Chondrocyte (in vitro differentiated cells): ENCODE results near the gene LRRC15. TPM values are rescaled to one million over a fixed set of nuclear protein-coding genes. Genes with fewer than 3 reads are reported as not detected.

Experiments
- DNase-seq: peaks from one replicate; pipeline ENCODE4 v3.0.0; 2021; ENCODE audit warnings: mixed read lengths, low spot score
- H3K27ac Mint-ChIP-seq: one replicate; pipeline ENCODE4 v1.8.0; 2021; ENCODE audit warnings: mild to moderate bottlenecking, moderate library complexity, mixed read lengths; ENCODE audit not compliant: unreplicated experiment
- H3K27me3 Mint-ChIP-seq: 2 replicates; pipeline ENCODE4 v1.8.0; 2021; ENCODE audit warnings: low read depth, mixed read lengths
- H3K36me3 Mint-ChIP-seq: 2 replicates; pipeline ENCODE4 v1.8.0; 2021; ENCODE audit warnings: low read depth, mixed read lengths
- H3K4me1 Mint-ChIP-seq: 2 replicates; pipeline ENCODE4 v1.8.0; 2021; ENCODE audit warnings: low read depth, mild to moderate bottlenecking, mixed read lengths
- H3K4me3 Mint-ChIP-seq: one replicate; pipeline ENCODE4 v1.8.0; 2021; ENCODE audit warnings: mild to moderate bottlenecking, moderate library complexity, mixed read lengths; ENCODE audit not compliant: unreplicated experiment
- H3K9me3 Mint-ChIP-seq: 2 replicates; pipeline ENCODE4 v1.8.0; 2021; ENCODE audit warnings: low read depth, mixed read lengths
- total RNA-seq: library from RNA; stranded (reverse); gene quantifications from 3 replicates; pipeline ENCODE4 v1.2.1, GENCODE V29; 2021
- TF ChIP-seq, protein P1 (sequence below): fragments of 200-600 bp; sonication (generic); IDR thresholded peaks from 2 replicates; pipeline ENCODE4 v1.5.0; 2021; ENCODE audit warnings: antibody characterized with exemption, mild to moderate bottlenecking, moderate library complexity

The LRRC15 gene
- total RNA-seq, 1 donor from 2014 or later, result 0.22 TPM

- H3K4me1 Mint-ChIP-seq, result peaks cover 11% of the 10 kb centered on the region
- no peaks in the 10 kb centered on the region for H3K36me3 Mint-ChIP-seq
Observed at GRCh38 chr3:194337965-194338753, 31.4 kb downstream of the LRRC15 start.

GRCh38 chr3:194336601-194337355, 32.8 kb downstream of the LRRC15 start:
- DNase-seq, result no peak
- Mint-ChIP-seq H3K27ac (no peak overlapping the region), H3K9me3 (no peaks in the 10 kb centered on the region), H3K4me3 (no peak overlapping the region), H3K36me3 (no peaks in the 10 kb centered on the region), H3K27me3 (peaks cover 22% of the 10 kb centered on the region), H3K4me1 (peaks cover 17% of the 10 kb centered on the region)
- TF ChIP-seq, protein P1, sequence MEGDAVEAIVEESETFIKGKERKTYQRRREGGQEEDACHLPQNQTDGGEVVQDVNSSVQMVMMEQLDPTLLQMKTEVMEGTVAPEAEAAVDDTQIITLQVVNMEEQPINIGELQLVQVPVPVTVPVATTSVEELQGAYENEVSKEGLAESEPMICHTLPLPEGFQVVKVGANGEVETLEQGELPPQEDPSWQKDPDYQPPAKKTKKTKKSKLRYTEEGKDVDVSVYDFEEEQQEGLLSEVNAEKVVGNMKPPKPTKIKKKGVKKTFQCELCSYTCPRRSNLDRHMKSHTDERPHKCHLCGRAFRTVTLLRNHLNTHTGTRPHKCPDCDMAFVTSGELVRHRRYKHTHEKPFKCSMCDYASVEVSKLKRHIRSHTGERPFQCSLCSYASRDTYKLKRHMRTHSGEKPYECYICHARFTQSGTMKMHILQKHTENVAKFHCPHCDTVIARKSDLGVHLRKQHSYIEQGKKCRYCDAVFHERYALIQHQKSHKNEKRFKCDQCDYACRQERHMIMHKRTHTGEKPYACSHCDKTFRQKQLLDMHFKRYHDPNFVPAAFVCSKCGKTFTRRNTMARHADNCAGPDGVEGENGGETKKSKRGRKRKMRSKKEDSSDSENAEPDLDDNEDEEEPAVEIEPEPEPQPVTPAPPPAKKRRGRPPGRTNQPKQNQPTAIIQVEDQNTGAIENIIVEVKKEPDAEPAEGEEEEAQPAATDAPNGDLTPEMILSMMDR, result no peak

More at GRCh38 chr3:194337965-194338753, 31.4 kb downstream of the LRRC15 start:
- DNase-seq, result no peak
- TF ChIP-seq, protein P1, result no peak
- no peaks in the 10 kb centered on the region for H3K9me3 Mint-ChIP-seq
- H3K27me3 Mint-ChIP-seq, result peaks cover 28% of the 10 kb centered on the region
- H3K4me3 Mint-ChIP-seq, result no peak overlapping the region
- H3K27ac Mint-ChIP-seq, result peak overlapping the region; percentile 17

DNA sequence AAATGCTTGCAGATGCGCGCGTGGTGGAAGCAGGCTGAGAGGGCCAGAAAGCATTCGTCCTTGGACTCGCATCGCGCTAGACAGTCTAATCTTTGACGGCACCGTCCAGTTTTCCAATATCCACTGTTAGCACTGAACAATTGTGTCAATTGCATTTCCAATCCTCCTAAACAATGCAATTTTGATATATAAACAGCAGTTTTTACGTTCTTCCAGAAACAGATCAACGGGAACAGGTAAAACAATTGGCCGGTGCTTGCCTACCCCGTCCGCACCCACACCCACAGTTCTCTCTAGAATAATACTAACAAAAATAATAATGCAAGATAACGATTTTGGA, 35.6 kb downstream of the LRRC15 start:
- TF ChIP-seq, protein P1, result no peak
- peaks cover 36% of the 10 kb centered on the region for H3K4me1 Mint-ChIP-seq
- peaks cover 12% of the 10 kb centered on the region for H3K27me3 Mint-ChIP-seq
- H3K36me3 Mint-ChIP-seq, result no peaks in the 10 kb centered on the region
- H3K9me3 Mint-ChIP-seq, result no peaks in the 10 kb centered on the region
- no peak overlapping the region for H3K27ac Mint-ChIP-seq
- peak overlapping the region; percentile 71 for H3K4me3 Mint-ChIP-seq
- DNase-seq, result no peak

DNA sequence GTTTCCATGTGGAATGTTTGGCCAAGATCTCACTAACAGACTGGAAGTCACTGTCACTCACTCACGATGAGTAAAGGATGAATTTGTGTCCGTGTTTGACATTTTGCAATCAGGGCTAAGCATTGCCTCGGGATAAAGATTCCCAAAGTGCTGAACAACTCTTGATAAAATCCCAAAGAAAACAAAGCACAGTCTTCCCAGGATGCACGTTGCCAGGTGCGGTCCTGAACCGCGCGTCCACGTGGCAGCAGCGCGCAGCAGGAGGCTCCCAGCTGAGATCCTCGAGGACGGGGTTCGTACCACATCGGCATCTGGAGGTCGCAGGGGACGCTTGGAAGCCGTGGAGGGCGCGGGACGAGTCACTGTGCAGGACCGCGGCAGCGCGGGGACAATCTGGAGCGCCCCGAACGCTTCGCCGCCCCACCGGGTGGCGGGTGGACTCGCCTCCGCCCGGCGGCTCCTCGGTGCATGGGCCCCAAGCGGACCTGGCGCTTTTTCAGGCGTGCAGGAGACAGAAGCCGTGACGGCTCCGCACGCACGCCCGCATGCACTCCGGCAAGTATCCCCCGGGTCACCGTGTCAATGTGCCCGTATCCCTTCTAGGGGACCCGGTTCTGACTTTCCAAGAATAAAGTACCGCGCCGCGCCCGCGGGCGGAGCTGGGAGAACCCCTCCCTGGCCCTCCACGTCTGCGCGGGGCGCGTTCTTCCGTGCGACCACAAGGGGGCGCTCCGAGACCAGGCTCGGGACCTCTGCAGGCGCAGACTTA, 36.1 kb downstream of the LRRC15 start:
- H3K4me3 Mint-ChIP-seq, result peak overlapping the region; percentile 71
- H3K36me3 Mint-ChIP-seq, result no peaks in the 10 kb centered on the region
- H3K27me3 Mint-ChIP-seq, result peaks cover 16% of the 10 kb centered on the region
- H3K9me3 Mint-ChIP-seq, result no peaks in the 10 kb centered on the region
- H3K27ac Mint-ChIP-seq, result no peak overlapping the region
- peaks cover 33% of the 10 kb centered on the region for H3K4me1 Mint-ChIP-seq
- TF ChIP-seq, protein P1, result peak; percentile 99
- no peak for DNase-seq

- DNase-seq, result no peak
- Mint-ChIP-seq H3K4me1 (peaks cover 32% of the 10 kb centered on the region), H3K4me3 (peak overlapping the region; percentile 47), H3K36me3 (no peaks in the 10 kb centered on the region), H3K9me3 (no peaks in the 10 kb centered on the region), H3K27me3 (peaks cover 16% of the 10 kb centered on the region), H3K27ac (no peak overlapping the region)
- TF ChIP-seq, protein P1, result no peak
Observed at GRCh38 chr3:194332858-194333211, 36.7 kb downstream of the LRRC15 start.
